C4-2B (cell line): ENCODE data around the gene NPC1.

Source experiments
- CTCF ChIP-seq: fragments of 450-650 bp; conservative IDR thresholded peaks from 2 replicates; pipeline ENCODE4 v1.5.1; 2017; ENCODE audit warnings: mild to moderate bottlenecking
- ZFX ChIP-seq: fragments of 450-650 bp; IDR thresholded peaks from 2 replicates; pipeline ENCODE4 v1.6.1; 2017

GRCh38 chr18:23537274-23537673 lies 49.0 kb downstream of the NPC1 start:
- TF ChIP-seq CTCF (no peak), ZFX (no peak)
